GM12878 (cell line): Measurements from ENCODE around the gene CDK2. TPM values are rescaled to one million over a fixed set of nuclear protein-coding genes. Genes with fewer than 3 reads are reported as not detected.

Experiments
- CBX5 ChIP-seq: sonication (generic); IDR thresholded peaks from 2 replicates; pipeline ENCODE4 v1.6.1; 2016; ENCODE audit warnings: low read depth, moderate library complexity, mild to moderate bottlenecking, inconsistent platforms
- CHD2 ChIP-seq: IDR thresholded peaks from 2 replicates; pipeline ENCODE4 v1.6.1; 2011; ENCODE audit warnings: low read depth, low read length, improper control_type of control experiment, borderline replicate concordance
- EGR1 ChIP-seq, 2 experiments: IDR thresholded peaks; 1 replicate in 1 of 2; 2 replicates in 1 of 2; pipeline ENCODE4 v1.6.1; 2011 to 2012; ENCODE audit warnings: low read depth in 2 of 2, low read length in 2 of 2, borderline replicate concordance in 1 of 2, mild to moderate bottlenecking in 1 of 2, moderate library complexity in 1 of 2
- MEF2A ChIP-seq: IDR thresholded peaks from 2 replicates; pipeline ENCODE4 v1.6.1; 2011; ENCODE audit warnings: low read depth, mild to moderate bottlenecking, low read length, moderate library complexity; ENCODE audit not compliant: insufficient read depth
- MEF2B ChIP-seq: fragments of 450-650 bp; IDR thresholded peaks from 2 replicates; pipeline ENCODE4 v1.6.1; 2018; ENCODE audit warnings: mild to moderate bottlenecking, moderate library complexity; ENCODE audit not compliant: partially characterized antibody, poor library complexity, severe bottlenecking
- NBN ChIP-seq: fragments of 450-650 bp; IDR thresholded peaks from 2 replicates; pipeline ENCODE4 v1.6.1; 2016
- PAX8 ChIP-seq: fragments of 450-650 bp; IDR thresholded peaks from 2 replicates; pipeline ENCODE4 v1.6.1; 2017; ENCODE audit warnings: mild to moderate bottlenecking, moderate library complexity
- RAD21 ChIP-seq: IDR thresholded peaks from 2 replicates; pipeline ENCODE4 v1.6.1; 2011; ENCODE audit warnings: mild to moderate bottlenecking, low read depth, low read length, moderate library complexity; ENCODE audit not compliant: insufficient read depth
- RB1 ChIP-seq: fragments of 450-650 bp; formaldehyde crosslinking; IDR thresholded peaks from 2 replicates; pipeline ENCODE4 v1.6.1; 2017; ENCODE audit warnings: mild to moderate bottlenecking, borderline replicate concordance
- SIX5 ChIP-seq: IDR thresholded peaks from 2 replicates; pipeline ENCODE4 v1.6.1; 2011; ENCODE audit warnings: mild to moderate bottlenecking, low read depth, low read length, moderate library complexity; ENCODE audit not compliant: severe bottlenecking
- TBL1XR1 ChIP-seq: IDR thresholded peaks from 2 replicates; pipeline ENCODE4 v1.6.1; 2012; ENCODE audit warnings: low read depth, low read length, improper control_type of control experiment
- TCF12 ChIP-seq: IDR thresholded peaks from 2 replicates; pipeline ENCODE4 v1.6.1; 2011; ENCODE audit warnings: low read depth, mild to moderate bottlenecking, low read length
- ZNF207 ChIP-seq: fragments of 450-650 bp; IDR thresholded peaks from 2 replicates; pipeline ENCODE4 v1.6.1; 2014; ENCODE audit warnings: antibody characterized with exemption, mild to moderate bottlenecking, borderline replicate concordance
- polyA plus RNA-seq, 11 experiments: library from polyadenylated mRNA; depleted of rRNA in 4 of 11; unstranded in 6 of 11; stranded (reverse) in 5 of 11; fragments of >200 nt; fragmentation: Nextera tagmentation in 4 of 11; fragmentation: Illumina TruSeq in 1 of 11; extraction: Ambion mirVana in 4 of 11; extraction: Trizol in 1 of 11; gene quantifications; 1 replicate in 1 of 11; 2 replicates in 10 of 11; pipeline versions ENCODE4 v1.2.1 to v1.2.3, GENCODE V29; 2011 to 2016; ENCODE audit warnings: inconsistent platforms in 2 of 11, missing spikeins in 2 of 11, low read depth in 1 of 11
- total RNA-seq, 4 experiments: library from RNA; depleted of rRNA in 3 of 4; stranded (reverse); fragments of >200 nt in 3 of 4; fragmentation: Illumina TruSeq in 1 of 4; extraction: Trizol in 1 of 4; gene quantifications; 2 replicates each; pipeline versions ENCODE4 v1.2.1 to v1.2.3, GENCODE V29; 2013 to 2021
- TF ChIP-seq, protein P1 (sequence below): fragments of 450-650 bp; IDR thresholded peaks from 2 replicates; pipeline ENCODE4 v1.6.1; 2017; ENCODE audit warnings: antibody characterized with exemption, mild to moderate bottlenecking, moderate library complexity
- TF ChIP-seq, protein P2 (sequence below): fragments of 150-350 bp; IDR thresholded peaks from 2 replicates; pipeline ENCODE4 v1.6.1; 2016; ENCODE audit warnings: low read depth, low read length
- TF ChIP-seq, protein P3 (sequence below): fragments of 450-650 bp; IDR thresholded peaks from 2 replicates; pipeline ENCODE4 v1.6.1; 2017; ENCODE audit warnings: mild to moderate bottlenecking, low read depth, inconsistent platforms; ENCODE audit not compliant: poor library complexity, severe bottlenecking
- TF ChIP-seq, protein P4 (sequence below): fragments of 450-650 bp; IDR thresholded peaks from 2 replicates; pipeline ENCODE4 v1.6.1; 2017; ENCODE audit warnings: mild to moderate bottlenecking
- TF ChIP-seq, protein P5 (sequence below): IDR thresholded peaks from 2 replicates; pipeline ENCODE4 v1.6.1; 2011; ENCODE audit warnings: low read depth, mild to moderate bottlenecking, low read length, moderate library complexity, borderline replicate concordance; ENCODE audit errors: extremely low read depth

The CDK2 gene
- total and polyA plus RNA-seq, 10 of the 15 experiments (the other 5 are each of a cell fraction or from before 2014, with no cell fraction given): 13.1 to 138 (median 82.2) TPM

DNA sequence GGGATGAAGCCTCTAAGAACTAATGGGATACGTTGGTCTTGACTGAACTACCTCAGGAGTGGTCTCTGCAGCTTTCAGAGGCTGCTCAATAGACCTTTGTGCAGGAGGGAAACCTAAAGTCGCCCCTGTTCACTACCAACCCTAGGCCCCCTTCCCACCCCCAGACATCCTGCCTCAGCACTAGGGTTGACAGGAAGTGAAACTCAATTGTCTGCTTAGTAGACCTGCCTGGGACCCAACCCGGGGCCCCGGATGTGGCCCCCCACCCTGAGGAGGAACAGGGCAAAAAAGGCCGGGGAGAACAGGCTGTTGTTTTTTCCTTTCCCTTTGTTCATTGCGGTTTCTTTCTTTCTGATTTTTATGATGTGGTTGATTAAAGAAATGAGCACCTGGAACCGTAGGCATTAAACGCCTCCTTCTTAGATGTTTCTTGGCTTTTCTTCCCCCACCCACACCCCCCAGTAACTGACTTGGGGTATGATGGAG is 37.3 kb upstream of the CDK2 start (continued):
- peak in 1 of 2 experiments; percentile 75; a peak in 2 of 3 replicates for TF ChIP-seq EGR1 (IDR thresholded peaks at IDR 0.05; ENCODE audit: borderline replicate concordance in 1 of 2, low read depth in 2 of 2, low read length in 2 of 2)
- TF ChIP-seq, protein P1, sequence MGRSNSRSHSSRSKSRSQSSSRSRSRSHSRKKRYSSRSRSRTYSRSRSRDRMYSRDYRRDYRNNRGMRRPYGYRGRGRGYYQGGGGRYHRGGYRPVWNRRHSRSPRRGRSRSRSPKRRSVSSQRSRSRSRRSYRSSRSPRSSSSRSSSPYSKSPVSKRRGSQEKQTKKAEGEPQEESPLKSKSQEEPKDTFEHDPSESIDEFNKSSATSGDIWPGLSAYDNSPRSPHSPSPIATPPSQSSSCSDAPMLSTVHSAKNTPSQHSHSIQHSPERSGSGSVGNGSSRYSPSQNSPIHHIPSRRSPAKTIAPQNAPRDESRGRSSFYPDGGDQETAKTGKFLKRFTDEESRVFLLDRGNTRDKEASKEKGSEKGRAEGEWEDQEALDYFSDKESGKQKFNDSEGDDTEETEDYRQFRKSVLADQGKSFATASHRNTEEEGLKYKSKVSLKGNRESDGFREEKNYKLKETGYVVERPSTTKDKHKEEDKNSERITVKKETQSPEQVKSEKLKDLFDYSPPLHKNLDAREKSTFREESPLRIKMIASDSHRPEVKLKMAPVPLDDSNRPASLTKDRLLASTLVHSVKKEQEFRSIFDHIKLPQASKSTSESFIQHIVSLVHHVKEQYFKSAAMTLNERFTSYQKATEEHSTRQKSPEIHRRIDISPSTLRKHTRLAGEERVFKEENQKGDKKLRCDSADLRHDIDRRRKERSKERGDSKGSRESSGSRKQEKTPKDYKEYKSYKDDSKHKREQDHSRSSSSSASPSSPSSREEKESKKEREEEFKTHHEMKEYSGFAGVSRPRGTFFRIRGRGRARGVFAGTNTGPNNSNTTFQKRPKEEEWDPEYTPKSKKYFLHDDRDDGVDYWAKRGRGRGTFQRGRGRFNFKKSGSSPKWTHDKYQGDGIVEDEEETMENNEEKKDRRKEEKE: no peak
- TF ChIP-seq, protein P2, sequence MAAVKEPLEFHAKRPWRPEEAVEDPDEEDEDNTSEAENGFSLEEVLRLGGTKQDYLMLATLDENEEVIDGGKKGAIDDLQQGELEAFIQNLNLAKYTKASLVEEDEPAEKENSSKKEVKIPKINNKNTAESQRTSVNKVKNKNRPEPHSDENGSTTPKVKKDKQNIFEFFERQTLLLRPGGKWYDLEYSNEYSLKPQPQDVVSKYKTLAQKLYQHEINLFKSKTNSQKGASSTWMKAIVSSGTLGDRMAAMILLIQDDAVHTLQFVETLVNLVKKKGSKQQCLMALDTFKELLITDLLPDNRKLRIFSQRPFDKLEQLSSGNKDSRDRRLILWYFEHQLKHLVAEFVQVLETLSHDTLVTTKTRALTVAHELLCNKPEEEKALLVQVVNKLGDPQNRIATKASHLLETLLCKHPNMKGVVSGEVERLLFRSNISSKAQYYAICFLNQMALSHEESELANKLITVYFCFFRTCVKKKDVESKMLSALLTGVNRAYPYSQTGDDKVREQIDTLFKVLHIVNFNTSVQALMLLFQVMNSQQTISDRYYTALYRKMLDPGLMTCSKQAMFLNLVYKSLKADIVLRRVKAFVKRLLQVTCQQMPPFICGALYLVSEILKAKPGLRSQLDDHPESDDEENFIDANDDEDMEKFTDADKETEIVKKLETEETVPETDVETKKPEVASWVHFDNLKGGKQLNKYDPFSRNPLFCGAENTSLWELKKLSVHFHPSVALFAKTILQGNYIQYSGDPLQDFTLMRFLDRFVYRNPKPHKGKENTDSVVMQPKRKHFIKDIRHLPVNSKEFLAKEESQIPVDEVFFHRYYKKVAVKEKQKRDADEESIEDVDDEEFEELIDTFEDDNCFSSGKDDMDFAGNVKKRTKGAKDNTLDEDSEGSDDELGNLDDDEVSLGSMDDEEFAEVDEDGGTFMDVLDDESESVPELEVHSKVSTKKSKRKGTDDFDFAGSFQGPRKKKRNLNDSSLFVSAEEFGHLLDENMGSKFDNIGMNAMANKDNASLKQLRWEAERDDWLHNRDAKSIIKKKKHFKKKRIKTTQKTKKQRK: no peak
- TF ChIP-seq, protein P3, sequence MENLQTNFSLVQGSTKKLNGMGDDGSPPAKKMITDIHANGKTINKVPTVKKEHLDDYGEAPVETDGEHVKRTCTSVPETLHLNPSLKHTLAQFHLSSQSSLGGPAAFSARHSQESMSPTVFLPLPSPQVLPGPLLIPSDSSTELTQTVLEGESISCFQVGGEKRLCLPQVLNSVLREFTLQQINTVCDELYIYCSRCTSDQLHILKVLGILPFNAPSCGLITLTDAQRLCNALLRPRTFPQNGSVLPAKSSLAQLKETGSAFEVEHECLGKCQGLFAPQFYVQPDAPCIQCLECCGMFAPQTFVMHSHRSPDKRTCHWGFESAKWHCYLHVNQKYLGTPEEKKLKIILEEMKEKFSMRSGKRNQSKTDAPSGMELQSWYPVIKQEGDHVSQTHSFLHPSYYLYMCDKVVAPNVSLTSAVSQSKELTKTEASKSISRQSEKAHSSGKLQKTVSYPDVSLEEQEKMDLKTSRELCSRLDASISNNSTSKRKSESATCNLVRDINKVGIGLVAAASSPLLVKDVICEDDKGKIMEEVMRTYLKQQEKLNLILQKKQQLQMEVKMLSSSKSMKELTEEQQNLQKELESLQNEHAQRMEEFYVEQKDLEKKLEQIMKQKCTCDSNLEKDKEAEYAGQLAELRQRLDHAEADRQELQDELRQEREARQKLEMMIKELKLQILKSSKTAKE: peak; percentile 54
- TF ChIP-seq MEF2B: peak; percentile 52
- 0 out of 2 replicates have a peak, but pooled peaks have one; percentile 70 for TF ChIP-seq MEF2A
- no peak for TF ChIP-seq ZNF207
- TF ChIP-seq TBL1XR1: 0 out of 2 replicates have a peak, but pooled peaks have one; percentile 68
- no peak for TF ChIP-seq RAD21
- no peak for TF ChIP-seq SIX5
- TF ChIP-seq, protein P4, sequence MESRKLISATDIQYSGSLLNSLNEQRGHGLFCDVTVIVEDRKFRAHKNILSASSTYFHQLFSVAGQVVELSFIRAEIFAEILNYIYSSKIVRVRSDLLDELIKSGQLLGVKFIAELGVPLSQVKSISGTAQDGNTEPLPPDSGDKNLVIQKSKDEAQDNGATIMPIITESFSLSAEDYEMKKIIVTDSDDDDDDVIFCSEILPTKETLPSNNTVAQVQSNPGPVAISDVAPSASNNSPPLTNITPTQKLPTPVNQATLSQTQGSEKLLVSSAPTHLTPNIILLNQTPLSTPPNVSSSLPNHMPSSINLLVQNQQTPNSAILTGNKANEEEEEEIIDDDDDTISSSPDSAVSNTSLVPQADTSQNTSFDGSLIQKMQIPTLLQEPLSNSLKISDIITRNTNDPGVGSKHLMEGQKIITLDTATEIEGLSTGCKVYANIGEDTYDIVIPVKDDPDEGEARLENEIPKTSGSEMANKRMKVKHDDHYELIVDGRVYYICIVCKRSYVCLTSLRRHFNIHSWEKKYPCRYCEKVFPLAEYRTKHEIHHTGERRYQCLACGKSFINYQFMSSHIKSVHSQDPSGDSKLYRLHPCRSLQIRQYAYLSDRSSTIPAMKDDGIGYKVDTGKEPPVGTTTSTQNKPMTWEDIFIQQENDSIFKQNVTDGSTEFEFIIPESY: no peak
- TF ChIP-seq CHD2: no peak
- TF ChIP-seq, protein P5, sequence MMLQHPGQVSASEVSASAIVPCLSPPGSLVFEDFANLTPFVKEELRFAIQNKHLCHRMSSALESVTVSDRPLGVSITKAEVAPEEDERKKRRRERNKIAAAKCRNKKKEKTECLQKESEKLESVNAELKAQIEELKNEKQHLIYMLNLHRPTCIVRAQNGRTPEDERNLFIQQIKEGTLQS: no peak
- TF ChIP-seq PAX8: no peak
- TF ChIP-seq CBX5: peak; percentile 76; the same call in 1 of the 2 replicates
- TF ChIP-seq TCF12: 0 out of 2 replicates have a peak, but pooled peaks have one; percentile 31
- TF ChIP-seq NBN: peak; percentile 49; the same call in 1 of the 2 replicates
- no peak for TF ChIP-seq RB1
